GM12874 (cell line): ENCODE results near the gene CCNI.

Source experiments
- TF ChIP-seq, protein P1 (sequence below): IDR thresholded peaks from 2 replicates; pipeline ENCODE4 v1.5.1; 2011; ENCODE audit warnings: low read depth, mild to moderate bottlenecking, control low read depth, low read length, moderate library complexity; ENCODE audit not compliant: insufficient read depth

The CCNI gene

DNA sequence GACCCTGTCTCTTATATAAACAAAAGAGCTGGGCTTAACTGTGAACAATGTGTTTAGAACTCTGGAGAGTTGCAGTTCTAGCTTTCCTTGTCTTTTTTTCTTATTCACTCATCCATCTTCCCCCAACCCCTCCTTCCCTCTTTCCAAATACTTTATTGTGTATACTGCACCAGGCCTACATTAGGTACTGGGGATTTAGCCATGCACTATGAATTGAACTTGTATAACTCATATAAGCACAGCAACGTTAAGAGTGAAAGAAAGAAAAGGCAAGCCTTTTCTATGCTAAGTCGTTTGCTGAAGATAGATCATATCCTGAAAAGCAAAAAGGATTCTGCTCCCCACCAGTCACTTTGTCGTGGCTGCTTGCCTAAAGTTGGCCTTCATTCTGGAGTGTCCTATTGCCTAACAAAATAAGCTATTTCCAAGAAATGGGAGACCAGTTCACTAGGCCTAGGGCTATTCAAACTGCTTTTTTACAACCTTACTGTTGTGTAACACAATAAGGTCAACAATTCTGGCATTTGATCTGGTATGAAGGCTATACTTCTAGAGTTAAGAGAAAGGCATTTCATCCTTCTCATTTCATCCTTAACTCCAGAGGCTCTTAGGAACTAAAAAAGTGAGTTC, 32.2 kb downstream of the CCNI start:
- TF ChIP-seq, protein P1, sequence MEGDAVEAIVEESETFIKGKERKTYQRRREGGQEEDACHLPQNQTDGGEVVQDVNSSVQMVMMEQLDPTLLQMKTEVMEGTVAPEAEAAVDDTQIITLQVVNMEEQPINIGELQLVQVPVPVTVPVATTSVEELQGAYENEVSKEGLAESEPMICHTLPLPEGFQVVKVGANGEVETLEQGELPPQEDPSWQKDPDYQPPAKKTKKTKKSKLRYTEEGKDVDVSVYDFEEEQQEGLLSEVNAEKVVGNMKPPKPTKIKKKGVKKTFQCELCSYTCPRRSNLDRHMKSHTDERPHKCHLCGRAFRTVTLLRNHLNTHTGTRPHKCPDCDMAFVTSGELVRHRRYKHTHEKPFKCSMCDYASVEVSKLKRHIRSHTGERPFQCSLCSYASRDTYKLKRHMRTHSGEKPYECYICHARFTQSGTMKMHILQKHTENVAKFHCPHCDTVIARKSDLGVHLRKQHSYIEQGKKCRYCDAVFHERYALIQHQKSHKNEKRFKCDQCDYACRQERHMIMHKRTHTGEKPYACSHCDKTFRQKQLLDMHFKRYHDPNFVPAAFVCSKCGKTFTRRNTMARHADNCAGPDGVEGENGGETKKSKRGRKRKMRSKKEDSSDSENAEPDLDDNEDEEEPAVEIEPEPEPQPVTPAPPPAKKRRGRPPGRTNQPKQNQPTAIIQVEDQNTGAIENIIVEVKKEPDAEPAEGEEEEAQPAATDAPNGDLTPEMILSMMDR = no peak

DNA sequence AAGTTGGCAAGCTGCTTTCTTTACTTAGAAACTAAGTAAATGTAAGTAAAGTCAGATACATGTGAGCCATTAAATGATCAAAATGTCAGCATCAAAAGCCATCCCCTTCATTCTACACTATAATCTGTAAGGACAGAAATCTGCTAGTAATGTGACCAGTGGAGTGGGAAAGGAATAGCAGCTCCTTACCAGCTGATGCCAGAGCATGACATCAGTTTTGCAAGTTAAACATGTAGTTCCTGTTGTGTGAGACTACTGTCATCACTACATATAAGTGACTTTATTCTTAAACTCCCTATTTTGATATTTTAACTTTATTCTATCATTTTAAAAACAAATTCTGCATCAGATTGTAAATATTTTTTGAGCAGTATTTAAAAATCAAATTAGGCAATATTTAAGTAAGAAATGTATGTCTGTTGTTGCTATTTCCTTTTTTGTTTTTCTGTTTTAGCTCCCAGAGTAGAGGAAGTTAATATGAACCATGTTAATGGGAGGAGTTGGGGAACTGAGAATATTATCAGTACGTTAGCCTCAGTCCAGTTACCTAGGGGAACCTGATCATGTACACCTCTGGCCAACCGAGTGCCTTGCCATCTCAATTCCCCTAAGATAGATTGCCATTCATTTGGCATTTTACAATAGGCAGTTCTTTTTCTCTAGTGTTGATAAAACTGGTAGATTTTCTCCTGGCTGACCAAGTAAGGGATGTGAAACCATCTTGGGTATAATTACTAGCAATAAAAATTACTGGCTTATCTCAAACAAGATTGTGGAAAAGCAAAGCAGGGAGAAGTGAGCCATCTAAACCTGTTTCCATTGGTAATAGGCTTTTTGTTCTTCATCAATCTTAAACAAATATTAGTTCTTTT, 34.7 kb downstream of the CCNI start:
- TF ChIP-seq, protein P1 = no peak

- TF ChIP-seq, protein P1 = no peak
These were observed 35.5 kb downstream of the CCNI start for GRCh38 chr4:77040270-77040669.

- TF ChIP-seq, protein P1 = no peak
These were observed 36.0 kb downstream of the CCNI start for GRCh38 chr4:77039796-77040195.

DNA sequence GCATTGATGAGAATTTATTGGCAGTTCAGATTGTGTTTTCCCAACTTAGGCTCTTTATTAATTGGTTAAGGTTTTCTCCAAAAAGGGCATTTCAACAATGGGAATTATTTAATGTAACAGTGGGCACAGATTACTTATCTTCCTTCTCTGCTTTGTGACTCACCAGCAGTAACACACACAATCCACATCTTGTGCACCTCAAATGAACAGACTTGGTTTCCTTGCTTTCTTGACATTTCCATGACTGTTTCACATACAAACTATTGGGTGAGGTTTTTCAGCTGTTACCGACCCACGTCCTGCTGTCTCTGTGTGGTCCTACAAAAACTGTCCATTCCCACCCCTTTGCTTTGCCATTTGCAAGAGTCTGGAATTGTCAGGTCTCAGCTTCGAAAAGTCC, 38.1 kb downstream of the CCNI start:
- TF ChIP-seq, protein P1 = no peak

DNA sequence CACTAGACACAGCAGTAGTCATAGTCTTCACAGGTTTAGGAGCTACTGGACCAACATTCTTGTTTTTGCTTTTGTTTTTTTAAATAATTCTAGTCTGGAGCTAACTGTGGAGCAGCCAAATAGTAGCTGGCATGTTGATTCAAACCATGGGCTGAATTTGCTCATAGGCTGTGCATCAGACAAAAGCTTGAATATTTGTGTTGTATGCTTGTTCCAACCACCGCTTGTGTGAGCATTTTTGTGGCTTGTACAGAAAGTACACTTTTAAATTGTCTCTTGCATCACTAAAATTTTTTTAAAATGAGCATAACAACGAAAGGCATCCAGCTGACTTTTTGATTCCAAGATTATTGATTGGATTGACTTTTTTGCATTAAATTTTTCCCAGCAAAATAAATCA, 39.6 kb downstream of the CCNI start:
- TF ChIP-seq, protein P1 = no peak

DNA sequence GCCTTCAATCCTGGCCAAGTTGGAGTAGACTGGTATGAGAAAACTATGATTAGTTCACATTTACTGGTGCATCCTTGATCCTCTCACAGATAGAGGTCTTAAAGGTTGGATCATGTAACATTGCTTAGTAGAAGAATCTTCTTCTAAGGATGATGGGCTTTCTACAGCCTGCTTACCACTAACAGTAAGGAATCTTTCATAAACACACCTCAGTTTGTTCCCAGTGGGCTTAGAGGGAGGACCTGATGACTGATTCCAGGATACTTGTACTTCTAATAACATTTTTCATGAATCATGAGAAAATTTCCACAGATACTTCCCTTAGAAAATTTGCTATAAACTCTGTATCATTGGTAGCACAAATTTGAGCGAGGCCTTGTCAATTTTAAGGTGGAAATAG, 40.6 kb downstream of the CCNI start:
- TF ChIP-seq, protein P1 = no peak
